Type B pancreatic cell (in vitro differentiated cells): ENCODE results near the gene RAB42. TPM values are rescaled to one million over a fixed set of nuclear protein-coding genes. Genes with fewer than 3 reads are reported as not detected.
A peak's percentile ranks its signal among the peaks of the same experiment; 100 is the strongest.

ENCODE experiments used
- DNase-seq: peaks from one replicate; pipeline ENCODE4 v3.0.0; 2021; ENCODE audit warnings: mixed read lengths; ENCODE audit not compliant: unreplicated experiment; ENCODE audit errors: extremely low spot score
- H3K27ac Mint-ChIP-seq: 2 replicates; pipeline ENCODE4 v1.8.0; 2021; ENCODE audit warnings: mild to moderate bottlenecking, mixed read lengths
- H3K27me3 Mint-ChIP-seq: 2 replicates; pipeline ENCODE4 v1.8.0; 2021; ENCODE audit warnings: mixed read lengths
- H3K36me3 Mint-ChIP-seq: 2 replicates; pipeline ENCODE4 v1.8.0; 2021; ENCODE audit warnings: mixed read lengths
- H3K4me1 Mint-ChIP-seq: one replicate; pipeline ENCODE4 v1.8.0; 2021; ENCODE audit warnings: mixed read lengths; ENCODE audit not compliant: unreplicated experiment
- H3K4me3 Mint-ChIP-seq: 2 replicates; pipeline ENCODE4 v1.8.0; 2021; ENCODE audit warnings: mild to moderate bottlenecking, mixed read lengths
- H3K9me3 Mint-ChIP-seq: 2 replicates; pipeline ENCODE4 v1.8.0; 2021; ENCODE audit warnings: mixed read lengths
- total RNA-seq: library from RNA; stranded (reverse); gene quantifications from 2 replicates; pipeline ENCODE4 v1.2.1, GENCODE V29; 2021; ENCODE audit warnings: low replicate concordance
- TF ChIP-seq, protein P1 (sequence below): fragments of 200-600 bp; sonication (generic); conservative IDR thresholded peaks from 2 replicates; pipeline ENCODE4 v1.5.0; 2021; ENCODE audit warnings: antibody characterized with exemption, mild to moderate bottlenecking

The RAB42 gene
- total RNA-seq, 1 donor from 2014 or later = 2.7 TPM

DNA sequence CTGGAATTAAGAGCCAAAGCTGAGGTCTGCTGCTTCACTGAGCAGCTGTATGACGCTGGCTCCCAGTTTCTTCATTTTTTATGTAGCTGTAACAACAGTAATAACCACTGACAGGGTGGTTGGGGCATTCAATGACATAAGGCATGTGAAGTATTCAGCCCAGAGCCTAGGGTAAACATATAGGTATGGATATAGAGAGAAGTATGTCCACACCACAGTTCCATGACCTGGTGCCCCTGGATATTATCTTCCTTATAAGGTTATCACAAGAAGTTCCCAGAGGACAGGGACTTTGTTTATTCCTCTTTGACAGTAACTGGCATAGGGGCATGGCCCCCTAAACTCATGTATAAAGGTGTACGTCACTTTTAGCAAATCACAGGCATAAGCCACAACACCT lies 14.7 kb downstream of the RAB42 start:
- Mint-ChIP-seq H3K27me3 (no peaks in the 10 kb centered on the region), H3K4me3 (no peak overlapping the region), H3K36me3 (peaks cover 5% of the 10 kb centered on the region), H3K4me1 (peaks cover 4% of the 10 kb centered on the region), H3K9me3 (no peaks in the 10 kb centered on the region), H3K27ac (no peak overlapping the region)
- DNase-seq = no peak
- TF ChIP-seq, protein P1, sequence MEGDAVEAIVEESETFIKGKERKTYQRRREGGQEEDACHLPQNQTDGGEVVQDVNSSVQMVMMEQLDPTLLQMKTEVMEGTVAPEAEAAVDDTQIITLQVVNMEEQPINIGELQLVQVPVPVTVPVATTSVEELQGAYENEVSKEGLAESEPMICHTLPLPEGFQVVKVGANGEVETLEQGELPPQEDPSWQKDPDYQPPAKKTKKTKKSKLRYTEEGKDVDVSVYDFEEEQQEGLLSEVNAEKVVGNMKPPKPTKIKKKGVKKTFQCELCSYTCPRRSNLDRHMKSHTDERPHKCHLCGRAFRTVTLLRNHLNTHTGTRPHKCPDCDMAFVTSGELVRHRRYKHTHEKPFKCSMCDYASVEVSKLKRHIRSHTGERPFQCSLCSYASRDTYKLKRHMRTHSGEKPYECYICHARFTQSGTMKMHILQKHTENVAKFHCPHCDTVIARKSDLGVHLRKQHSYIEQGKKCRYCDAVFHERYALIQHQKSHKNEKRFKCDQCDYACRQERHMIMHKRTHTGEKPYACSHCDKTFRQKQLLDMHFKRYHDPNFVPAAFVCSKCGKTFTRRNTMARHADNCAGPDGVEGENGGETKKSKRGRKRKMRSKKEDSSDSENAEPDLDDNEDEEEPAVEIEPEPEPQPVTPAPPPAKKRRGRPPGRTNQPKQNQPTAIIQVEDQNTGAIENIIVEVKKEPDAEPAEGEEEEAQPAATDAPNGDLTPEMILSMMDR = no peak

DNA sequence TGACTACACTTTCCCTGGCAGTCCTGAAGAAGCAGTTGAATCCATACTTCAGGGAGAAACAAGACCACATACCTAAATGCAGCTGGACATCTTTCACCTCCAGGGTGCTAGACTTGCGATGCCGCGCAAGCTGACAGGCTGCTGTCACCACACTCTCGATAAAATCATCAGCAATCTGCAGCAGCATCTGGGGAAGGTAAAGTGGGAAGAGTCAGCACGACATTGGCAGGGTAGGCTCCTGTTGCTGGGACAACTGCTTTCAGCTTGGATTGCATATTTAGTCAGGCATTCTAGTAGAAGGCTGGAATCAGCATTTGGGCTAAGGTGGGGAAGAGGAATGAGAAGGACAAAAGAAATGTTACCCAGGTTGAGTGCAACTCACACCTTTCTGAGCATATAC lies 21.1 kb downstream of the RAB42 start:
- DNase-seq = no peak
- TF ChIP-seq, protein P1 = no peak
- H3K27ac Mint-ChIP-seq = no peak overlapping the region
- no peaks in the 10 kb centered on the region for H3K9me3 Mint-ChIP-seq
- H3K4me3 Mint-ChIP-seq = no peak overlapping the region
- H3K36me3 Mint-ChIP-seq = peaks cover 16% of the 10 kb centered on the region
- no peaks in the 10 kb centered on the region for H3K27me3 Mint-ChIP-seq
- H3K4me1 Mint-ChIP-seq = no peaks in the 10 kb centered on the region

DNA sequence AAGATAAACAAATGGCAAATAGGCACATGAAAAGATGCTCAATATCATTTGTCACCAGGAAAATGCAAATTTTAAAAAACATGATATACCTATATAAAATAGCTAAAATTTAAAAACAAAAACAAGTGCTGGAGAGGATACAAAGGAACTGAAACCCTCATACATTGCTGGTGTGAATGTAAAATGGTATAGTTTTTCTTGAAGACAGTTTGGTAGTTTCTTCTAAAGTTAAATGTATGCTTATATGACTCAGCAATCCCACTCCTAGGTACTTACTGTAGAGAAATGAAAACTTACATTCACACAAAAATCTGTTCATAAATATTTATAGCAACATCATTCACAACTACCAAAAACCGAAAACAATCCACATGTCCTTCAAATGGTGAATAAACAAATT lies 39.6 kb downstream of the RAB42 start:
- Mint-ChIP-seq H3K27me3 (no peaks in the 10 kb centered on the region), H3K4me1 (no peaks in the 10 kb centered on the region)

DNA sequence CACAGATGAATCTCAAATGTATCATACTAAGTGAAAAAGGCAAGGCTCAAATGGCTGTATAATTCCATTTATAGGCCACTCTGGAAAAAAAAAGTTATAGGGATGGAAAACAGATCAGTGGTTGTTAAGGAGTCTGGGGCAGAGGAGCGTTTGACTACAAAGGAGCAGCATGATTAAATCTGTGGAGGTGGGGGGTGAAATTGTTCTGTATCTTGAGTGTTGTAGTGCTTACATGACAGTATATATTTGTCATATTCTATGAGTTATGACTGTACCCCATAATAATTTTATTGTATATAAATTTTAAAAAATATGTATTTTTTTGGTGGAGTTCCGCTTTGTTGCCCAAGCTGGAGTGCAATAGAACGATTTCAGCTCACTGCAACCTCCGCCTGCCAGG lies 40.5 kb downstream of the RAB42 start:
- no peaks in the 10 kb centered on the region for H3K27me3 Mint-ChIP-seq

More for the DNA sequence above, 39.6 kb downstream of the RAB42 start:
- Mint-ChIP-seq H3K36me3 (peaks cover 5% of the 10 kb centered on the region), H3K4me3 (no peak overlapping the region), H3K9me3 (no peaks in the 10 kb centered on the region), H3K27ac (no peak overlapping the region)
- TF ChIP-seq, protein P1 = no peak
- no peak for DNase-seq

DNA sequence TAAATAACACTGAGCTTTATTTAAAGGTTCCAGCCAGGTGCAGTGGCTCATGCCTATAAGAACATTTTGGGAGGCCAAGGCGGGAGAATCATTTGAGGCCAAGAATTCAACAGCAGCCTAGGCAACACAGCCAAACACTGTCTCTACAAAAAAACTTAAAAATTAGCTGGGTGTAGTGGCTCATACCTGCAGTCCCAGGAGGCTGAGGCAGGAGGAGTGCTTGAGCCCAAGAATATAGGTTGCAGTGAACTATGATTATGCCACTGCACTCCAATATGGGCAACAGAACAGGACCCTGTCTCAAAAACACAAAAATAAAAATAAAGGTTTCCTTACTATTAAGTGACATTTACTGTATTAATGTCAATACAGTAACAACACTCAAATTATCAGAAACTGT lies 48.7 kb downstream of the RAB42 start:
- Mint-ChIP-seq H3K4me1 (peaks cover 25% of the 10 kb centered on the region), H3K9me3 (no peaks in the 10 kb centered on the region), H3K27me3 (no peaks in the 10 kb centered on the region), H3K36me3 (no peaks in the 10 kb centered on the region), H3K4me3 (peak overlapping the region; percentile 100), H3K27ac (no peak overlapping the region)
- DNase-seq = no peak
- TF ChIP-seq, protein P1 = peak; percentile 50

More for the DNA sequence above, 40.5 kb downstream of the RAB42 start:
- Mint-ChIP-seq H3K4me1 (no peaks in the 10 kb centered on the region), H3K36me3 (peaks cover 5% of the 10 kb centered on the region), H3K27ac (no peak overlapping the region), H3K9me3 (no peaks in the 10 kb centered on the region), H3K4me3 (no peak overlapping the region)
- DNase-seq = no peak
- TF ChIP-seq, protein P1 = no peak
